IMR-90 (cell line): ENCODE measurements around the gene PDE11A. TPM values are rescaled to one million over a fixed set of nuclear protein-coding genes. Genes with fewer than 3 reads are reported as not detected.

ENCODE experiments used
- ATAC-seq: fragments of 200-7000 bp; cut with Tn5 transposase; 2 replicates; pipeline ENCODE4 v1.9.1; 2020; ENCODE audit warnings: low read depth, mild to moderate bottlenecking, moderate library complexity
- BruUV-seq: library from RNA; stranded (reverse); fragments of 400-500 nt; replicated peaks from 2 replicates; lab custom pipeline; 2021; lab: Mats Ljungman, UMichigan
- CTCF ChIA-PET: fragments of 300-600 bp; formaldehyde crosslinking; extraction: SDS; loops from one replicate; lab custom pipeline; 2021; ENCODE audit warnings: antibody characterized with exemption; lab: Yijun Ruan, JAX
- POLR2A ChIA-PET: fragments of 300-600 bp; sonication (Branson Sonifier 250); formaldehyde crosslinking; loops from one replicate; lab custom pipeline; 2022; ENCODE audit warnings: antibody characterized with exemption; ENCODE audit not compliant: unreplicated experiment; lab: Charles Lee
- DNase-seq: peaks from one replicate; pipeline ENCODE4 v3.0.0; 2013
- H2AFZ ChIP-seq: replicated peaks from 2 replicates; pipeline ENCODE3; 2013; ENCODE audit warnings: low read length, mild to moderate bottlenecking; ENCODE audit not compliant: poor library complexity
- H2AK5ac ChIP-seq: 2 replicates; pipeline ENCODE4 v1.6.1; 2013; ENCODE audit warnings: low read depth, low read length, inconsistent platforms
- H2AK9ac ChIP-seq: replicated peaks from 2 replicates; pipeline ENCODE3; 2013; ENCODE audit warnings: mild to moderate bottlenecking, low read depth, low read length, moderate library complexity; ENCODE audit not compliant: poor library complexity
- H2BK120ac ChIP-seq: 2 replicates; pipeline ENCODE4 v1.6.1; 2013; ENCODE audit warnings: low read depth, low read length, inconsistent platforms
- H2BK15ac ChIP-seq: 3 replicates; pipeline ENCODE4 v1.6.1; 2013; ENCODE audit warnings: low read depth, low read length, inconsistent platforms
- H2BK20ac ChIP-seq: 2 replicates; pipeline ENCODE4 v1.6.1; 2013; ENCODE audit warnings: low read depth, mild to moderate bottlenecking, inconsistent platforms, low read length, moderate library complexity
- H2BK5ac ChIP-seq: 2 replicates; pipeline ENCODE4 v1.6.1; 2013; ENCODE audit warnings: mild to moderate bottlenecking, low read depth, low read length, inconsistent platforms; ENCODE audit not compliant: poor library complexity, severe bottlenecking
- H3K14ac ChIP-seq: replicated peaks from 2 replicates; pipeline ENCODE4 v1.6.1; 2013; ENCODE audit warnings: low read depth, low read length, inconsistent platforms
- H3K18ac ChIP-seq: 2 replicates; pipeline ENCODE4 v1.6.1; 2013; ENCODE audit warnings: low read depth, low read length, control low read depth
- H3K23ac ChIP-seq: 2 replicates; pipeline ENCODE4 v1.6.1; 2013; ENCODE audit warnings: low read depth, low read length, inconsistent platforms
- H3K27ac ChIP-seq: 2 replicates; pipeline ENCODE4 v1.5.1; 2013; ENCODE audit warnings: mild to moderate bottlenecking, control low read depth, low read length; ENCODE audit not compliant: insufficient read depth
- H3K27me3 ChIP-seq: 2 replicates; pipeline ENCODE4 v1.6.1; 2013; ENCODE audit warnings: low read length; ENCODE audit not compliant: control insufficient read depth, insufficient read depth
- H3K36me3 ChIP-seq: 2 replicates; pipeline ENCODE4 v1.6.1; 2013; ENCODE audit warnings: low read length, mixed read lengths; ENCODE audit not compliant: control insufficient read depth, insufficient read depth
- H3K4ac ChIP-seq: 2 replicates; pipeline ENCODE4 v1.6.1; 2013; ENCODE audit warnings: low read depth, low read length, inconsistent platforms
- H3K4me1 ChIP-seq: 2 replicates; pipeline ENCODE4 v1.6.1; 2013; ENCODE audit warnings: low read length, mixed read lengths; ENCODE audit not compliant: control insufficient read depth, insufficient read depth
- H3K4me2 ChIP-seq: 2 replicates; pipeline ENCODE4 v1.6.1; 2013; ENCODE audit warnings: low read depth, mild to moderate bottlenecking, control low read depth, low read length, moderate library complexity
- H3K4me3 ChIP-seq: 2 replicates; pipeline ENCODE4 v1.5.1; 2013; ENCODE audit warnings: low read depth, mild to moderate bottlenecking, control low read depth, low read length, moderate library complexity; ENCODE audit not compliant: insufficient read depth
- H3K56ac ChIP-seq: 2 replicates; pipeline ENCODE4 v1.6.1; 2013; ENCODE audit warnings: low read length, inconsistent platforms; ENCODE audit not compliant: insufficient read depth; ENCODE audit errors: extremely low read depth
- H3K79me1 ChIP-seq, 2 experiments: 2 replicates each; pipeline ENCODE4 v1.6.1; 2013; ENCODE audit warnings: low read length in 2 of 2, inconsistent platforms in 1 of 2, low read depth in 1 of 2
- H3K9ac ChIP-seq: 2 replicates; pipeline ENCODE4 v1.6.1; 2013; ENCODE audit warnings: low read depth, low read length, control low read depth
- H3K9me1 ChIP-seq: 2 replicates; pipeline ENCODE4 v1.6.1; 2013; ENCODE audit warnings: low read length, inconsistent platforms; ENCODE audit not compliant: insufficient read depth
- H3K9me3 ChIP-seq: 2 replicates; pipeline ENCODE4 v1.6.1; 2013; ENCODE audit warnings: low read length; ENCODE audit not compliant: control insufficient read depth, insufficient read depth
- H4K20me1 ChIP-seq: 2 replicates; pipeline ENCODE4 v1.6.1; 2013; ENCODE audit warnings: low read length, inconsistent platforms; ENCODE audit not compliant: insufficient read depth
- H4K5ac ChIP-seq: 2 replicates; pipeline ENCODE4 v1.6.1; 2013; ENCODE audit warnings: mild to moderate bottlenecking, low read depth, low read length, control low read depth
- H4K8ac ChIP-seq, 2 experiments: 2 replicates each; pipeline ENCODE4 v1.6.1; 2013; ENCODE audit warnings: low read depth in 2 of 2, low read length in 2 of 2, control low read depth in 1 of 2, inconsistent platforms in 1 of 2
- H4K91ac ChIP-seq: 2 replicates; pipeline ENCODE4 v1.6.1; 2013; ENCODE audit warnings: low read depth, low read length, inconsistent platforms; ENCODE audit not compliant: insufficient read depth
- FOS ChIP-seq: fragments of 150-350 bp; IDR thresholded peaks from 2 replicates; pipeline ENCODE4 v1.6.1; 2016; ENCODE audit warnings: low read depth, low read length
- MAFK ChIP-seq: IDR thresholded peaks from 2 replicates; pipeline ENCODE4 v1.6.1; 2012; ENCODE audit warnings: low read depth, low read length, improper control_type of control experiment
- POLR2A ChIP-seq: IDR thresholded peaks from 2 replicates; pipeline ENCODE4 v1.6.1; 2012; ENCODE audit warnings: mild to moderate bottlenecking, low read depth, low read length
- RCOR1 ChIP-seq: IDR thresholded peaks from 2 replicates; pipeline ENCODE4 v1.6.1; 2012; ENCODE audit warnings: mild to moderate bottlenecking, low read length, improper control_type of control experiment; ENCODE audit not compliant: insufficient replicate concordance
- RFX5 ChIP-seq: IDR thresholded peaks from 2 replicates; pipeline ENCODE4 v1.8.0; 2012; ENCODE audit warnings: low read depth, mild to moderate bottlenecking, low read length, moderate library complexity
- dilution Hi-C: fragments of 300-500 bp; cut with HindIII; formaldehyde crosslinking; loops from one replicate; pipeline ENCODE4 v1.14.3; 2018; ENCODE audit warnings: low sequenced_read_pairs; ENCODE audit not compliant: unreplicated experiment
- in situ Hi-C: fragments of 300-500 bp; cut with MboI; formaldehyde crosslinking; loops from 3 replicates; pipeline ENCODE4 v1.14.3; 2019; ENCODE audit warnings: low sequenced_read_pairs, inconsistent platforms, mixed read lengths
- intact Hi-C: fragments of 100-400 bp; cut with micrococcal nuclease; formaldehyde crosslinking; loops from 2 replicates; pipeline ENCODE4 v1.10.0; 2022
- polyA plus RNA-seq, 3 experiments: library from polyadenylated mRNA; depleted of rRNA; stranded (reverse); fragments of >200 nt; gene quantifications; 2 replicates each; pipeline ENCODE4 v1.2.3, GENCODE V29; 2012; ENCODE audit warnings: low replicate concordance in 1 of 3
- total RNA-seq: library from RNA; depleted of rRNA; stranded (reverse); fragments of >200 nt; gene quantifications from 2 replicates; pipeline ENCODE4 v1.2.3, GENCODE V29; 2012
- TF ChIP-seq, protein P1 (sequence below): conservative IDR thresholded peaks from 2 replicates; pipeline ENCODE4 v1.5.1; 2012; ENCODE audit warnings: mild to moderate bottlenecking, low read depth, low read length, improper control_type of control experiment

PDE11A gene
- total and polyA plus RNA-seq, 2 of the 4 experiments (the other 2 are of a cell fraction): 0.21 to 0.72 TPM

DNA sequence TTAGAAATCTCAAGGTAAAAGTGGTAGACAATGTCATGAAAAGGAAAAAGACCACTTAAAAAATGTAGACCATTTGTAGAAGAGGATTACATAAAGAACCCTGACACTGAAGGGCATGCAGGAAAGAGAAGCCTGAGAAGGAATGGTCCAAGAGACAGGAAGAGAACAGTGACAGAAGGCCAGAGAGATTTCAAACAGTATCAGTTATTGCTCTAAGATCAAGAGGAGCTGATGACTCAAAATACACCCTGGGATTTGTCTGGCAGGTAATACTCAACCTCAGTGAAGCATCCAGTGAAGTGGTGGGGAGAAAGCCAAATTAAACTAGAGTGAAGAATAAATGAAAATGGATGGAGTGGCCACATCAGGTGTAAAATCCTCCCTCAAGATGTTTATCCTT, 100.5 kb downstream of the PDE11A start:
- no peaks in the 10 kb centered on the region for H4K20me1 ChIP-seq
- TF ChIP-seq RCOR1 (no peak), POLR2A (no peak), MAFK (no peak), FOS (no peak), RFX5 (no peak)
- TF ChIP-seq, protein P1, sequence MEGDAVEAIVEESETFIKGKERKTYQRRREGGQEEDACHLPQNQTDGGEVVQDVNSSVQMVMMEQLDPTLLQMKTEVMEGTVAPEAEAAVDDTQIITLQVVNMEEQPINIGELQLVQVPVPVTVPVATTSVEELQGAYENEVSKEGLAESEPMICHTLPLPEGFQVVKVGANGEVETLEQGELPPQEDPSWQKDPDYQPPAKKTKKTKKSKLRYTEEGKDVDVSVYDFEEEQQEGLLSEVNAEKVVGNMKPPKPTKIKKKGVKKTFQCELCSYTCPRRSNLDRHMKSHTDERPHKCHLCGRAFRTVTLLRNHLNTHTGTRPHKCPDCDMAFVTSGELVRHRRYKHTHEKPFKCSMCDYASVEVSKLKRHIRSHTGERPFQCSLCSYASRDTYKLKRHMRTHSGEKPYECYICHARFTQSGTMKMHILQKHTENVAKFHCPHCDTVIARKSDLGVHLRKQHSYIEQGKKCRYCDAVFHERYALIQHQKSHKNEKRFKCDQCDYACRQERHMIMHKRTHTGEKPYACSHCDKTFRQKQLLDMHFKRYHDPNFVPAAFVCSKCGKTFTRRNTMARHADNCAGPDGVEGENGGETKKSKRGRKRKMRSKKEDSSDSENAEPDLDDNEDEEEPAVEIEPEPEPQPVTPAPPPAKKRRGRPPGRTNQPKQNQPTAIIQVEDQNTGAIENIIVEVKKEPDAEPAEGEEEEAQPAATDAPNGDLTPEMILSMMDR: no peak
- intact Hi-C loops (no loop called here), dilution Hi-C loops (no loop called here), in situ Hi-C loops (no loop called here)
- no peak overlapping the region for H3K4me2 ChIP-seq
- BruUV-seq: no TSS peak
- DNase-seq: no peak
- ATAC-seq: no peak
- POLR2A ChIA-PET: no interaction called here
- no peak overlapping the region for H2BK20ac ChIP-seq
- no peak overlapping the region for H2BK120ac ChIP-seq
- no peak overlapping the region for H3K18ac ChIP-seq
- no peak overlapping the region for H4K5ac ChIP-seq
- H3K4me3 ChIP-seq: no peak overlapping the region
- no peak overlapping the region for H3K56ac ChIP-seq
- no peak overlapping the region for H2BK15ac ChIP-seq
- no peaks in the 10 kb centered on the region for H3K79me1 ChIP-seq
- no peak overlapping the region for H3K9ac ChIP-seq
- CTCF ChIA-PET: no interaction called here
- H3K14ac ChIP-seq: no peak overlapping the region
- no peak overlapping the region for H2BK5ac ChIP-seq
- H3K23ac ChIP-seq: no peak overlapping the region
- H2AK5ac ChIP-seq: no peak overlapping the region
- H3K4ac ChIP-seq: no peak overlapping the region
- H3K27me3 ChIP-seq: no peaks in the 10 kb centered on the region
- no peaks in the 10 kb centered on the region for H3K36me3 ChIP-seq
- H3K4me1 ChIP-seq: no peaks in the 10 kb centered on the region
- no peaks in the 10 kb centered on the region for H3K9me3 ChIP-seq
- no peak overlapping the region for H2AK9ac ChIP-seq
- no peak overlapping the region for H4K91ac ChIP-seq
- H3K27ac ChIP-seq: no peak overlapping the region
- no peak overlapping the region for H4K8ac ChIP-seq
- no peak overlapping the region for H2AFZ ChIP-seq
- H3K9me1 ChIP-seq: no peaks in the 10 kb centered on the region
